Mucosa of gallbladder (tissue), 1 donor: ENCODE data around the gene CPEB3. TPM values are rescaled to one million over a fixed set of nuclear protein-coding genes. Genes with fewer than 3 reads are reported as not detected.
"Not testable (repeated sequence)": the region's sequence is repeated elsewhere in the genome, so short reads cannot be mapped to it uniquely, and the experiment has no call there.

ENCODE experiments used
- DNase-seq: peaks from one replicate; pipeline ENCODE4 v3.0.0-alpha.2; 2020; ENCODE audit warnings: low spot score
- total RNA-seq: library from RNA; stranded (reverse); gene quantifications from one replicate; pipeline ENCODE4 v1.2.1, GENCODE V29; 2021
- donor health status: DM: no; HTN: no; CAD: no.

CPEB3 gene
- total RNA-seq, 1 donor from 2014 or later = 9.7 TPM

- DNase-seq = no peak
These were observed 147.9 kb downstream of the CPEB3 start for GRCh38 chr10:92142949-92143348.

- DNase-seq = no peak
These were observed 148.4 kb downstream of the CPEB3 start for GRCh38 chr10:92142512-92142911.

DNA sequence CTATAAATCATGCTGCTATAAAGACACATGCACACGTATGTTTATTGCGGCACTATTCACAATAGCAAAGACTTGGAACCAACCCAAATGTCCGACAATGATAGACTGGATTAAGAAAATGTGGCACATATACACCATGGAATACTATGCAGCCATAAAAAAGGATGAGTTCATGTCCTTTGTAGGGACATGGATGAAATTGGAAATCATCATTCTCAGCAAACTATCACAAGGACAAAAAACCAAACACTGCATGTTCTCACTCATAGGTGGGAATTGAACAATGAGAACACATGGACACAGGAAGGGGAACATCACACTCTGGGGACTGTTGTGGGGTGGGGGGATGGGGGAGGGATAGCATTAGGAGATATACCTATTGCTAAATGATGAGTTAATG, 149.7 kb downstream of the CPEB3 start:
- not testable (repeated sequence) for DNase-seq

DNA sequence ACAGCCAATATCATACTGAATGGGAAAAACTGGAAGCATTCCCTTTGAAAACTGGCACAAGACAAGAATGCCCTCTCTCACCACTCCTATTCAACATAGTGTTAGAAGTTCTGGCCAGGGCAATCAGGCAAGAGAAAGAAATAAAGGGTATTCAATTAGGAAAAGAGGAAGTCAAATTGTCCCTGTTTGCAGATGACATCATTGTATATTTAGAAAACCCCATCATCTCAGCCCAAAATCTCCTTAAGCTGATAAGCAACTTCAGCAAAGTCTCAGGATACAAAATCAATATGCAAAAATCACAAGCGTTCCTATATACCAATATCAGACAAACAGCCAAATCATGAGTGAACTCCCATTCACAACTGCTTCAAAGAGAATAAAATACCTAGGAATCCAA, 156.8 kb downstream of the CPEB3 start:
- not testable (repeated sequence) for DNase-seq

DNA sequence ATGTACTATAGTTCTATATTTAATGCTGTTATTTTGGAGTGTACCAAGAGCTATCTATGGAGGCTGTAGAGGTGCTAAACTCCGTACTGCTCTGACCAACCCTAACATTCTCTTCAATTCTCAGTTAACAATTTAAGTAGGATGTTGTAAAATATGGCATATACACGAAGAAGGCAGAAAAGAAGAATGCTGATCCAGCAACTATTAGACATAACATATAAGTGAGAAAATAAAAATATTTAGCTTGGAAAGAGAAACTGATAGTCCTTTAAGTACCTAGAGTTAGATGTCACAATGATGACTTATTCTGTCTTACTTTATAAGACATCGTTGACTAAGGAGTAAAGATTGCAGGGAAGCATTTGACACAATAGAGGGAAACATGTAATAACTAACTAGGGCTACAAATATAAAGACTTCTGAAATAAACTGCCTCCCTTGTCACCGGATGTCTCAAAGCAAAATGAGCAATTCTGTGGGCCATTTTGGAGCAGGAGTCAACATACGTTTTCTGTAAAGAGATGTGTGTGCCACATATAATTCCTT, 159.5 kb downstream of the CPEB3 start:
- no peak for DNase-seq

- no peak for DNase-seq
These were observed 160.1 kb downstream of the CPEB3 start for GRCh38 chr10:92130622-92131274.

DNA sequence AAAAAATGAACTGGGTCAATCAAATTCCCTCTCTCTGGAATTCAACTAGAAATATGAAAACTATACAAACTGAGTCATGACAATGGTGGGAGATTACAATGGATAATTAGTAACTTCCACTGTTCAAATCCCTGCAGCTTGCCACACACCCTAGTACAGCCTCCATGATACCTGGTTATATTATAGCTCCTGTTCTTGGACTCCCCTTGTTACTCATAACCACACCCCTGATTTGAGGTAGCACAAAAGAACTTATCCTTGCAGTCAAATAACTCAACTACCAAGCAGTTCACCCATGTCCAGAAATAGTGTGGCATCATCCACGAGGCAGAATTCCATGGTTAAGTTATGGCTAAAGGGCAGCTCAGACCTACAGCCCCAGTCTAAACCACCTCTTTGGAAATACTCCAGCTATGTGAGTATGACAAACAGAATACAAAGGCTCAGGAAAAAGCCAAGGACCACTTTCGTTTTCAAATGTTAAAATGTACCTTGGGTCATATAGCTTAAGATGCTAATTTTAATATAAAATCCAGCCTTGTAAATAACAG, 164.7 kb downstream of the CPEB3 start:
- DNase-seq = no peak

- DNase-seq = no peak
These were observed 165.7 kb downstream of the CPEB3 start for GRCh38 chr10:92125144-92125543.

DNA sequence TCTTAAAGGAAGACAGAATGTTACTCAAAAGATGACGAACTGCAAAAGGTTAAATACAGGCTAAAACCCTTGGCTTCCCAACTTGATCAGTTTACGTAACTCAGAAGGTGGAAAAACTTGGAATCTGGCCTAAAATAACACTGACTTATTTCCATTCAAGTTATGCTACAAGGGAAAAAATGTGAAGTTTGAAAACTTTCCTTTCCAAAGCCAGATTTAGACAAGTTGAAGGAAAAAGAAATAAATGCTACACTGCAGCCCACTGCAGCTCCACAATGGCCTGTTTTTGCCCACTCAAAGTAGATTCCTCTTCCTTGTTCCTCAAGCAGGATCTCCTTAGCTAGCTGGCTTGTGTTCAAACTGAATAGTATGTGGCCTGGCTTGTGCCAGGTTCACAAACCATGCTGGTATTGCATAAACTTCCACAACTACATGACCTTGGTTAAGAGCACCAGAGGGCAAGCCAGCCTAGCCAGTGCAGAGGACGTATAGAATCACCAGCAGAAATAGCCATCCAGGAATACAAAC, 166.2 kb downstream of the CPEB3 start:
- peak; percentile 43 for DNase-seq

GRCh38 chr10:92124020-92124419, 166.9 kb downstream of the CPEB3 start:
- DNase-seq = no peak

GRCh38 chr10:92122941-92123450, 167.9 kb downstream of the CPEB3 start:
- peak; percentile 63 for DNase-seq

GRCh38 chr10:92121686-92122492, 169.0 kb downstream of the CPEB3 start:
- no peak for DNase-seq

DNA sequence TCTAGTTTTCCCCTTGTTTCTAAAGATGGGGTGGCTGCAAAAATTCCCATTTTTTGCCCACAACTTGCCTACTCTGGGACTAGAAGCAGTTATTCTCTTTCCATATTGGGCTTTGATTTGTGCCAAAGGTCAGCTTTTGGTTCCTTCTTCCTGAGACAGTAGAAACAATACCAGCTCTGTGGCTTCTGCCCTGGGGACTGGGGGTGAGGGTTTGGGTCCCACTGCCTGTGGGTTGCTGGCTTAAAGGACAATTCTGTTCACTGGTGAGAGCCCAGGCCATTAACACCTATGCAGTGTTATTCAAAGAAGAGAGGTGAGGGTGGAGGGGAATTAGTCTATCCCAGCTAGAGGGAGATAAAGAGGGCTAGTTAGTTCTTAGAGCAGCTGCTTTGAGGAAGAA, 171.5 kb downstream of the CPEB3 start:
- no peak for DNase-seq

GRCh38 chr10:92114917-92115316, 176.0 kb downstream of the CPEB3 start:
- DNase-seq = not testable (repeated sequence)

DNA sequence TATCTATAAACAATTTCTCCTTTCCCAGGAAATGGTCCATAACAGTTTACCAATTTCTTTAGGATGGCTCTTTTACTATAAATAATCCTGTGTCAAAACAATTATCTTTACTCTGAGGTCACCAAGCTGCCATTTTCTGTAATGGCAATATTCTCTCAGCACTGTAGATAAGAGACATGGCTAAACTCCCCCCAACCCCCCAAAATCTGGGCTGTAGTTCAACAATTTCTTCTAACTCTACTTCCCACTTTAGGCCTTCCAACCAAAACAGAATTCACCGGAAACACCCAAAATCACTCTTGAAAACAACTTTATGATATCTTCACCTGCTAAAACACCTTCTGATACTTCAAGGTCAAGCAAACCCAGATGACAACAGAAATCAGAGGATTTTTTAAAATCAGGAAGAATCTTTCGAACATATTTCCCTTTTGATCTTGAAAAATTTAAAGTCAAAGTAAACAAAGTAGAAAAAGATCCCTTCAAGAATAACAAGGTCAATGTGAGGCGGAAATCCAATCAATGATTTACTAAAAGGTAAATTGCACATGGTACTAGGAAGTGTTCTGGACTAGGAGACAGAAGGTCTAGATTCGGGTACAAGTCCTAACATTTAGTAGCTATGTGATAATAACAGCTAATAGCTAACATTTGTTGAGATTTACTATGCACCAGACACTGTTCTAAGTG, 176.8 kb downstream of the CPEB3 start:
- no peak for DNase-seq

DNA sequence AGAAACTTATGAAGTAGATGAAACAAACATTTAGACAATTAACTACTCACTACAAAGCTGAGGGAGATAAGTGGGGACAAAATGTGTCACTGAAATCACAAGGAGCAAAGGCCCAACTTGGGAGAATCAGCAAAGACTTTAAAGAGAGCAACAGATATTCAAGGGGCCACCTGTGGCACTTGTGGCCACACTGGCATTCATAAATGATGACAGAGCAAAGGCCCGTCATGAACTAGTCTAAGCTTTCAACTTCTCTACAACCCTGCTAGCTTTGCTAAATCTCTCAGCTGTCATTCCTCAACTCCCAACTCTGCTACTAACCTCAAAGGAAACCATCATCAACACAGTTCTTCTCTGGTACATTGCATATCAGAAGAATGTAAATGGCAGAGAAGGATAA, 178.4 kb downstream of the CPEB3 start:
- no peak for DNase-seq

DNA sequence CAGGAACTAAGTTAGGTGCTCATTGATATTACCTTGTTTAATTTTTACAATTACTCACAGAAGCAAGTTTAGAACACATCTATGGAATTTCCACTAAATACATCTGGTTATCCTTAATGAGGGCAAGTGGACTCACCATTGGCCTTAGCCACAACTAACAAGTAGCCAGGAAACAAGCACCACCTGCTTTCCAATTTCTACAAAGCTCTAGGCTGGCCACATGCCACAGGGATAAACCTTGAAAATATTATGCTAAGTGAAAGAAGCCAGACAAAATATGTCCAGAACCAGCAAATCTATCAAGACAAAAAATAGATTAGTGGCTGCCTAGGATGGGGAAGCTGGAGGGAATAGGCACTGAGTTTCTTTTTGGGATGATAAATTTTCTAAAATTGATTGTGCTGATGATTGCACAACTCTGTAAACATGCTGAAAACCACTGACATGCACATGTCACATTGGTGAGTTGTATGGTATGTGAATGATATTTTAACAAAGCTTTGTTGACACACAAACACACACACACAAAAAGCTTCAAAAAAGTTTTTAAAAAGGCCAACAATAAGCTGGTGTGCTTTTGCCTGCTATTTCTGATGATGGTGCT, 179.4 kb downstream of the CPEB3 start:
- DNase-seq = no peak

DNA sequence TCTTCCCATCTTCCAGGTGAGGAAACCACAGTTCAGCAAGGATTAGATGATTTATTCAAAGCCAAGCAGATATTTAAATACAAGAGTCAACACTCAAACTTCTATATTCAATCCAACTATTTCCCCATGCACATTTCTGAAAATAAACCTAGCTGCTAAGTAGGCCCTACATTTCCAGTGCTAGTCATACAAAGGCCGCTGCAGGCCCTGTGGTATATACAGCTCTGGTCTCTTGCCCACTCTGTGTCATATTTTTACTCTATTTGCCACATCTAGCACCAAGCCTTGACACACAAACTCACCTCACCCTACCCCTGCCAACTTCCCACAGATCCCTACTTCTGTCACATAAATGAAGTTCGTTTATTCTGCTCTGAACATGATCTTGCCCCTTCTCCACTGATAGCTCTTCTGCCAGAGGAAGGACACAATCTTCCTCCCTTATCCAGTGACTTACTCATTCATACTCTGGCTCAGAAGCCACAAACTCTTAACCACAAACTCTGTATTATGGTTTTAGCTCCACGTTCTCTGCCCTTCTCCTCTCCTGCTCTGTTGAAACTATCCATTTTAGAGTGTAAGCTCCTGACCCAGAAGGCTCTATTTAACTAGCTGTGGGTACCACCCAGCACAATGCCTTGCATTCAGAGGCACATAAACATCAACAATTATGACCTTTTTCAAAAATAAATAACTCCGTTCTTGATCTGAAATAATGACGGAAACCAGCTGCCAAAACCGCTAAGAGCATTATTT, 180.7 kb downstream of the CPEB3 start:
- no peak for DNase-seq

DNA sequence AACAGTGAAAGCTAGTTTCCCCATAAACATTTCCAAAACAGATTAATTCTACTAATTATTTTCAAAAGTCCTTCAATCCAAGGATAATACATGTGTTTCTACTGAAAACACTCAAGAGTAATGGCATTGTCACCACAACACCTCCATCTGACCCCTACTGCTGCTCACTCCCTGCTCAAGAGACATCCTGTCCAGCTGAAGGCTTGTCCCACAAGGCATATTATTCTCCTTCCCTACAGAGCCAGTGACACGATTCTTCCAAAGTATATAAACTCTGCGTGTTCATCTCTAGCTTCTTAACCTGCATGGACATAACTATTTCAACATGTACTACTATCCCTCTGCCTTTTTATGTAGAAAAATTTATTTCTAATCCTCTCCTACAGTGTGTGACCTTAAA, 182.1 kb downstream of the CPEB3 start:
- no peak for DNase-seq

GRCh38 chr10:92108120-92108519, 182.8 kb downstream of the CPEB3 start:
- DNase-seq = no peak
